H1 (cell line): ENCODE results near the gene SLC12A6. TPM values are rescaled to one million over a fixed set of nuclear protein-coding genes. Genes with fewer than 3 reads are reported as not detected.

Source experiments
- CTCF ChIA-PET: fragments of 300-600 bp; sonication (Branson Sonifier 250); formaldehyde crosslinking; loops from one replicate; lab custom pipeline; 2021; ENCODE audit not compliant: partially characterized antibody; lab: Charles Lee
- POLR2A ChIA-PET: fragments of 300-600 bp; sonication (Branson Sonifier 250); formaldehyde crosslinking; loops from one replicate; lab custom pipeline; 2021; ENCODE audit warnings: inconsistent platforms; ENCODE audit not compliant: partially characterized antibody; lab: Charles Lee
- DNase-seq, 2 experiments: peaks; one replicate each; pipeline versions ENCODE4 v3.0.0 to v3.0.0-alpha.2; 2010 to 2022; ENCODE audit warnings: low spot score in 2 of 2, low read depth in 1 of 2, mixed read lengths in 1 of 2
- FAIRE-seq: peaks from 2 replicates; lab custom pipeline; 2011; peaks lifted over from hg19 to GRCh38; lab: Jason Lieb, UNC
- H2AFZ ChIP-seq: 2 replicates; pipeline ENCODE4 v1.8.1; 2012; ENCODE audit warnings: low read length, inconsistent platforms
- H2AK5ac ChIP-seq: 2 replicates; pipeline ENCODE4 v1.6.1; 2013; ENCODE audit warnings: low read depth, low read length
- H2BK120ac ChIP-seq: replicated peaks from 2 replicates; pipeline ENCODE3; 2013; ENCODE audit warnings: low read depth, low read length, inconsistent platforms
- H2BK12ac ChIP-seq: 2 replicates; pipeline ENCODE4 v1.6.1; 2013; ENCODE audit warnings: low read depth, low read length
- H2BK15ac ChIP-seq: 2 replicates; pipeline ENCODE4 v1.6.1; 2013; ENCODE audit warnings: low read length
- H2BK20ac ChIP-seq: 2 replicates; pipeline ENCODE4 v1.6.1; 2013; ENCODE audit warnings: low read length
- H2BK5ac ChIP-seq: 2 replicates; pipeline ENCODE4 v1.6.1; 2013; ENCODE audit warnings: low read depth, low read length
- H3K14ac ChIP-seq: 2 replicates; pipeline ENCODE4 v1.6.1; 2013; ENCODE audit warnings: inconsistent platforms; ENCODE audit not compliant: insufficient read length
- H3K18ac ChIP-seq: 2 replicates; pipeline ENCODE4 v1.6.1; 2013; ENCODE audit warnings: low read length; ENCODE audit errors: extremely low read depth
- H3K23ac ChIP-seq: 2 replicates; pipeline ENCODE4 v1.6.1; 2013; ENCODE audit warnings: inconsistent platforms; ENCODE audit not compliant: insufficient read length
- H3K23me2 ChIP-seq: 2 replicates; pipeline ENCODE4 v1.6.1; 2013; ENCODE audit warnings: low read depth, low read length
- H3K27ac ChIP-seq: 2 replicates; pipeline ENCODE4 v1.6.1; 2011; ENCODE audit warnings: low read depth, low read length, inconsistent platforms
- H3K27me3 ChIP-seq, 4 experiments: replicated peaks in 1 of 4; 1 replicate in 1 of 4; 2 replicates in 3 of 4; pipeline versions ENCODE4 v1.6.1 to v1.8.1; 2011 to 2013; ENCODE audit warnings: low read length in 3 of 4, mild to moderate bottlenecking in 3 of 4, inconsistent platforms in 2 of 4, mixed read lengths in 2 of 4, moderate library complexity in 1 of 4; ENCODE audit not compliant: control insufficient read depth in 3 of 4, insufficient read depth in 3 of 4; ENCODE audit errors: extremely low read depth in 1 of 4
- H3K36me3 ChIP-seq, 4 experiments: 2 replicates each; pipeline versions ENCODE4 v1.6.1 to v1.8.1; 2011 to 2013; ENCODE audit warnings: mild to moderate bottlenecking in 4 of 4, low read length in 3 of 4, moderate library complexity in 2 of 4, control low read depth in 1 of 4, inconsistent platforms in 1 of 4; ENCODE audit not compliant: insufficient read depth in 4 of 4, control insufficient read depth in 2 of 4
- H3K4ac ChIP-seq: replicated peaks from 2 replicates; pipeline ENCODE3; 2013; ENCODE audit warnings: low read length, low read depth, mixed read lengths, inconsistent platforms; ENCODE audit not compliant: insufficient read length
- H3K4me1 ChIP-seq, 4 experiments: replicated peaks in 1 of 4; 1 replicate in 1 of 4; 2 replicates in 3 of 4; pipeline versions ENCODE4 v1.6.1 to v1.8.1; 2011 to 2013; ENCODE audit warnings: low read length in 3 of 4, inconsistent platforms in 2 of 4, mixed read lengths in 1 of 4; ENCODE audit not compliant: insufficient read depth in 4 of 4, control insufficient read depth in 3 of 4
- H3K4me2 ChIP-seq, 2 experiments: 2 replicates each; pipeline versions ENCODE4 v1.6.1 to v1.8.1; 2011 to 2013; ENCODE audit warnings: low read depth in 2 of 2, low read length in 2 of 2, control low read depth in 1 of 2, inconsistent platforms in 1 of 2, mild to moderate bottlenecking in 1 of 2; ENCODE audit not compliant: insufficient read depth in 1 of 2
- H3K4me3 ChIP-seq, 4 experiments: fragments of 200-600, 300-600 bp in 1 of 4; sonication (generic), shearing (Covaris generic), sonication (Bioruptor Twin) in 1 of 4; 2 replicates each; pipeline versions ENCODE4 v1.5.1 to v1.8.1; 2011 to 2016; ENCODE audit warnings: low read length in 4 of 4, low read depth in 3 of 4, control low read depth in 2 of 4, inconsistent platforms in 2 of 4, mild to moderate bottlenecking in 2 of 4, mixed read lengths in 1 of 4, moderate library complexity in 1 of 4; ENCODE audit not compliant: insufficient read depth in 2 of 4; ENCODE audit errors: extremely low read depth in 1 of 4
- H3K56ac ChIP-seq: replicated peaks from 2 replicates; pipeline ENCODE3; 2013; ENCODE audit warnings: low read depth, mild to moderate bottlenecking, mixed read lengths, low read length, inconsistent platforms; ENCODE audit not compliant: insufficient read length
- H3K79me1 ChIP-seq: 2 replicates; pipeline ENCODE4 v1.6.1; 2013; ENCODE audit warnings: low read depth, low read length, control low read depth
- H3K79me2 ChIP-seq, 2 experiments: 2 replicates each; pipeline versions ENCODE4 v1.6.1 to v1.8.1; 2012 to 2013; ENCODE audit warnings: low read length in 2 of 2, mild to moderate bottlenecking in 2 of 2, inconsistent platforms in 1 of 2; ENCODE audit not compliant: insufficient read depth in 2 of 2, control insufficient read depth in 1 of 2
- H3K9ac ChIP-seq, 4 experiments: replicated peaks in 1 of 4; 1 replicate in 1 of 4; 2 replicates in 3 of 4; pipeline versions ENCODE4 v1.6.1 to v1.8.1; 2011 to 2013; ENCODE audit warnings: low read depth in 3 of 4, low read length in 3 of 4, control low read depth in 2 of 4, mild to moderate bottlenecking in 2 of 4, moderate library complexity in 2 of 4, inconsistent platforms in 1 of 4; ENCODE audit errors: extremely low read depth in 1 of 4
- H3K9me3 ChIP-seq, 2 experiments: 2 replicates each; pipeline versions ENCODE4 v1.6.1 to v1.8.1; 2012 to 2013; ENCODE audit warnings: mild to moderate bottlenecking in 2 of 2, moderate library complexity in 2 of 2, control low read depth in 1 of 2, inconsistent platforms in 1 of 2, low read depth in 1 of 2, low read length in 1 of 2, mixed read lengths in 1 of 2; ENCODE audit not compliant: insufficient read depth in 2 of 2
- H4K20me1 ChIP-seq, 2 experiments: replicated peaks in 1 of 2; 2 replicates each; pipeline versions ENCODE3 to v1.8.1; 2011 to 2013; ENCODE audit warnings: inconsistent platforms in 2 of 2, low read length in 2 of 2, mild to moderate bottlenecking in 1 of 2; ENCODE audit not compliant: insufficient read depth in 2 of 2, control insufficient read depth in 1 of 2
- H4K5ac ChIP-seq: 2 replicates; pipeline ENCODE4 v1.6.1; 2013; ENCODE audit warnings: low read length, low read depth, mixed read lengths, inconsistent platforms; ENCODE audit not compliant: insufficient read length
- H4K8ac ChIP-seq: 2 replicates; pipeline ENCODE4 v1.8.0; 2013; ENCODE audit warnings: mild to moderate bottlenecking, moderate library complexity, low read length, inconsistent platforms; ENCODE audit not compliant: insufficient read depth; ENCODE audit errors: extremely low read depth
- H4K91ac ChIP-seq: replicated peaks from 2 replicates; pipeline ENCODE3; 2013; ENCODE audit warnings: low read length, mixed read lengths, inconsistent platforms; ENCODE audit not compliant: insufficient read length
- E2F6 ChIP-seq: IDR thresholded peaks from 2 replicates; pipeline ENCODE4 v1.6.1; 2012; ENCODE audit warnings: inconsistent platforms
- EZH2 ChIP-seq: fragments of 200-600 bp; sonication (generic); IDR thresholded peaks from 2 replicates; pipeline ENCODE4 v1.7.1; 2012; ENCODE audit warnings: low read depth, mild to moderate bottlenecking, moderate library complexity, low read length, inconsistent platforms; ENCODE audit not compliant: severe bottlenecking
- KDM4A ChIP-seq: IDR thresholded peaks from one replicate; pipeline ENCODE4 v1.7.1; 2012; ENCODE audit warnings: low read depth, mild to moderate bottlenecking, moderate library complexity, low read length, inconsistent platforms; ENCODE audit not compliant: severe bottlenecking
- MAFK ChIP-seq: IDR thresholded peaks from 2 replicates; pipeline ENCODE4 v1.6.1; 2012; ENCODE audit warnings: low read depth, mild to moderate bottlenecking, improper control_type of control experiment, low read length
- POLR2A ChIP-seq, 2 experiments: IDR thresholded peaks; 1 replicate in 1 of 2; 2 replicates in 1 of 2; pipeline ENCODE4 v1.6.1; 2011; ENCODE audit warnings: low read depth in 2 of 2, low read length in 2 of 2, mild to moderate bottlenecking in 2 of 2; ENCODE audit errors: control extremely low read depth in 1 of 2
- RAD21 ChIP-seq, 2 experiments: IDR thresholded peaks in 1 of 2; conservative IDR thresholded peaks in 1 of 2; 2 replicates each; pipeline ENCODE4 v1.6.1; 2011; ENCODE audit warnings: low read depth in 2 of 2, low read length in 2 of 2, improper control_type of control experiment in 1 of 2, inconsistent platforms in 1 of 2, mild to moderate bottlenecking in 1 of 2, moderate library complexity in 1 of 2
- SIX5 ChIP-seq: IDR thresholded peaks from 2 replicates; pipeline ENCODE4 v1.6.1; 2011; ENCODE audit warnings: mild to moderate bottlenecking, low read depth, low read length
- SP1 ChIP-seq: IDR thresholded peaks from 2 replicates; pipeline ENCODE4 v1.6.1; 2011; ENCODE audit warnings: low read depth, low read length
- TAF1 ChIP-seq: IDR thresholded peaks from 2 replicates; pipeline ENCODE4 v1.6.1; 2011; ENCODE audit warnings: mild to moderate bottlenecking, low read depth, low read length
- WGBS, 2 experiments: shearing (Covaris generic) in 1 of 2; methylation state at CpG; one replicate each; pipeline versions ENCODE4 v1.1.6 to v1.1.7; 2013 to 2015; ENCODE audit warnings: low lambda C conversion rate in 2 of 2, mixed read lengths in 2 of 2, inconsistent platforms in 1 of 2, low coverage in 1 of 2, missing lambda C conversion rate in 1 of 2; ENCODE audit not compliant: insufficient replicate concordance in 2 of 2, insufficient coverage in 1 of 2, insufficient read length in 1 of 2; ENCODE audit errors: extremely low coverage in 1 of 2, missing lambda C conversion rate in 1 of 2; 5-methylcytosine and 5-hydroxymethylcytosine counted together
- polyA plus RNA-seq, 7 experiments: library from polyadenylated mRNA; depleted of rRNA in 3 of 7; stranded (reverse) in 5 of 7; unstranded in 2 of 7; fragments of >200 nt in 5 of 7; fragments of 200-250 nt in 2 of 7; gene quantifications; 1 replicate in 5 of 7; 2 replicates in 1 of 7; 4 replicates in 1 of 7; pipeline versions ENCODE4 v1.2.1 to v1.2.3, GENCODE V29; 2011 to 2013; ENCODE audit warnings: missing spikeins in 2 of 7, mixed read lengths in 2 of 7
- total RNA-seq: library from RNA; stranded (reverse); fragmentation: NEBNext Ultra II Directional; extraction: Animal tissue kit (Norgen Biotek cat#: 25700); gene quantifications from 2 replicates; pipeline ENCODE4 v1.2.1, GENCODE V29; 2021

Gene SLC12A6
- total and polyA plus RNA-seq, 2 of the 8 experiments (the other 6 are each of a cell fraction or from before 2014, with no cell fraction given) = 9.2 to 11.1 TPM

GRCh38 chr15:34246276-34246976 is 91.2 kb downstream of the SLC12A6 start:
- H2AFZ ChIP-seq = no peak overlapping the region
- no peak overlapping the region for H3K4me3 ChIP-seq
- no peak overlapping the region for H4K91ac ChIP-seq
- H3K9me3 ChIP-seq = no peaks in the 10 kb centered on the region
- H2BK20ac ChIP-seq = no peak overlapping the region
- H3K4ac ChIP-seq = no peak overlapping the region
- ChIA-PET POLR2A (no interaction called here), CTCF (interaction anchor here (0.7 to 1.2 kb wide), 2 partner anchors 137 to 149 kb away, joined by 3 read pairs; no protein-coding TSS in a partner anchor)
- H4K20me1 ChIP-seq = no peaks in the 10 kb centered on the region
- no peaks in the 10 kb centered on the region for H3K27me3 ChIP-seq
- H2BK12ac ChIP-seq = no peak overlapping the region
- no peak overlapping the region for H2BK15ac ChIP-seq
- no peak overlapping the region for H3K18ac ChIP-seq
- H2BK5ac ChIP-seq = no peak overlapping the region
- TF ChIP-seq POLR2A (IDR thresholded peaks at IDR 0.05; ENCODE audit: control extremely low read depth in 1 of 2, low read depth in 2 of 2, low read length in 2 of 2) (no peak), RAD21 (IDR thresholded peaks at IDR 0.05 in 1 of 2, conservative IDR thresholded peaks at IDR 0.05 in 1 of 2; ENCODE audit: low read depth in 2 of 2, low read length in 2 of 2) (no peak), E2F6 (no peak), SP1 (no peak), KDM4A (no peak), TAF1 (no peak), EZH2 (no peak), SIX5 (no peak), MAFK (no peak)
- H3K23me2 ChIP-seq = no peaks in the 10 kb centered on the region
- H2AK5ac ChIP-seq = no peak overlapping the region
- H3K4me1 ChIP-seq = no peaks in the 10 kb centered on the region
- no peak overlapping the region for H4K8ac ChIP-seq
- H3K4me2 ChIP-seq = no peak overlapping the region
- no peak for DNase-seq
- H3K27ac ChIP-seq = no peak overlapping the region
- no peak overlapping the region for H3K56ac ChIP-seq
- no peak overlapping the region for H3K14ac ChIP-seq
- no peak for FAIRE-seq
- no peaks in the 10 kb centered on the region for H3K79me1 ChIP-seq
- no peaks in the 10 kb centered on the region; a peak in 2 of 8 replicates for H3K36me3 ChIP-seq
- H3K79me2 ChIP-seq = no peaks in the 10 kb centered on the region
- no peak overlapping the region for H3K9ac ChIP-seq
- WGBS, 2 experiments = 77% methylated on average over 9 of the region's 9 CpGs; no CpG with 5 or more reads in 1 of the 2 experiments
- no peak overlapping the region for H3K23ac ChIP-seq
- H2BK120ac ChIP-seq = no peak overlapping the region
- no peak overlapping the region for H4K5ac ChIP-seq
